Measurements from ENCODE around the gene DGKG.

The DGKG gene

DNA sequence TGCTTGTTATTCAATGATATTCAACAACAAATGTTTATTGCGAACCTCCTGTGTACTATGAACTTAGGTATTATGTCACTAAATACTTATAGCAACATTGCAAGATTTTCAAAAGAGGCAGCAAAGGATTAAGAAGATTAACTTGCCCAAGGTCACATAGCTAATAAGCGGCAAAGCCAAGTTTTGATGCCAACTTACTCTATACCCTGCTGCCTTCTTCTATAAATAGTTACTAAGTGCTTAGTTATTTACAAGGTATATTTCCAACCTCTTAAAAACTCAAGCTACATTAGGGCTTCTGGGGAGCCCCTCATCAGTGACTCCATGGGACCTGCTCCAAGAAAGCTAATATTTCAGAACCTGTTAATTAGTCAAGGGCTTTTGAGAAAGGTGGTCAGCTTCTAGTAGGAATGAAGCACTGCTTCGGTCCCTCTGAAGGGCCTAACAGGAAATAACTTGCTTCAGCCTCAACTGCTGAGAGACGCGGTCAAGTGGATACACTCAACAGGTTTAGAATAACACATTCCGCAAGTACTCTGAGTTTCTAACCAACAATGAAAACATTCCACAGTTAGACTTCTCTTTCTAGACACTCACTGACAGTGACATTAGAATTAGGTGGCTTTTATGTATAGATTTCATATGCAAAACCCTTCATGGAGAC lies 125.5 kb downstream of the DGKG start:
- DNase-seq = no peak

- no peak for DNase-seq
Measured at GRCh38 chr3:186235554-186235953, 126.5 kb downstream of the DGKG start.

GRCh38 chr3:186234152-186234551 lies 127.9 kb downstream of the DGKG start:
- DNase-seq = no peak

GRCh38 chr3:186226482-186226881 lies 135.6 kb downstream of the DGKG start:
- no peak for DNase-seq

GRCh38 chr3:186225603-186226002 lies 136.4 kb downstream of the DGKG start:
- no peak for DNase-seq

DNA sequence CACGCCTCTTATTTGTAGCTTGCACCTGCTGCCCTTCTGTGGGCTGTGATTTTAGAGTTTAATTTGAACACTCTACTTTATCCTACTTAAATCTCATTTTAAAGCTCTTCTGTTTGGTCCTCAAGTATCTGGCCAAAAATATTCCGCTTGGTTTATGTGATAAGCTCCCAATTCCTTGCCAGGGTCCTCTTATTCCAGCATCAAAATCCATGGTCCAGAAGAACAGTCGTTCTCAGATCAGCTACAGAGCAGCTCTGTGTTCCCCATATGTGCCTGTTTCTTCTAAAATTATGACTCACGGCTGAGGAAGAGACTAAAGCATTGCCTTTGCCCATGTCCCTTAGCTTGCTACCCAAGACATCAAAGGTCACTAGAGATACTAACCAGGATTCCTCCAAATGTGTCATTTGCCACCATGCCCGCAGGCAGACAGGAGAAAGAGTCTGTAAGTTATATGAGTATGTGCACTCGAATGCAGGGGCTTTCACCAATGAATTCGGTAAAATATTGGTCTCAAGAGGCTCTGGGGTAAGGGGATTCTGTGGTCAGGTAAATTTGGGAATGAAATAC lies 137.9 kb downstream of the DGKG start:
- DNase-seq = no peak

- no peak for DNase-seq
Measured at GRCh38 chr3:186223476-186223875, 138.6 kb downstream of the DGKG start.

- DNase-seq = no peak
Measured at GRCh38 chr3:186221760-186222378, 140.2 kb downstream of the DGKG start.

DNA sequence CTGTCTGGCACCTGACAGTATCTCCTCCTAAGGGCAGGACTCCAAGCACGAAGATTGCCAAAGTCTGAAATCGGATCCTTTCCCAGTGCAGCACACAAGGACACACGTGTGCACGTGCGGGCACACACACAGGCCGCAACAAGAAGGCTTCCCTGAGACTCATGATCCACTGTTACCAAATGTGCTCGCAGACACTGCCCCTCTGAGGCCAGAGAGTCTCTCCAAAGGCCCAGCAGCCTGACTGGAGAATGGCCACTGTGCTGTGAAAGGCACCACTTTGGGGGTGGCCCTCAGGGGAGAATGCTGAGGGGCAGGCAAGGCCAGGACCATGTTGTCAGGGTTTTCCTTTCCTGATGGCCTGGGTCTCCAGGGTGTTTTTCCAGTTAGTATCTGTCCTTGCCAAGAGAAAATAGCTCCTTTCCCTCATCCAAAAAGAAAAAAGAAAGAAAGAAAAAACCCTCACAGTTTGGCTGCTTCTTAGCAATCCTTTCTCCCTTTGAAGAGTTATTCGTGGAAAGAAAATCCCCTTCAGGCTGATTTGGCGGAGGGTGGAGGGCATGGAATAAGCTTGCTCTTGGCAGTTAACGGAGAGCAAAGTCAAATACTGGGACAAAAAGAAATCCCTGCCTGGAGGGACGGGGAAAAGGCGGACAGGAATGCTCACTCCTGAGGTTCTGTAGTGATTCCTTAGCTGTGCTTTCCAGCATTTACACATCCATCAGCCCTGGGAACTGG lies 141.0 kb downstream of the DGKG start:
- no peak for DNase-seq

DNA sequence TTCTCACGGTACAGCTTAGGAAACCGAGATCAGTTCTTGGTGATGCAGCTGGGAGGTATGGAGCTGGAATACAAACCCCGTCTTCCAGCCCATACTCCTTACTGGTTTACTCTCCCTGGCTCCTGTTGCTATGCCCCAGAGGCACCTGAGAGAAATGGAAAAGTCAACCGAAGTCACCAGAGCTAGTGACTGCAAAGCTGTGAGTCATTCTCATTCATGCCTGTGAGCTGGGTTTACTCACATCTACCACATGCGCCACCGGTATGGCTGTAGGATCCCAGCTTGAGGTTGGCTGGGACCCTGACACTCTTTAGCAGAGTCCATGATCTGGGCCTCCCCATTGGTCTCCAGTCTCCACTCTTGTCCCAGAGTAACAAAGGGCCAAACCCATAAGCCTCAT lies 141.7 kb downstream of the DGKG start:
- no peak for DNase-seq

DNA sequence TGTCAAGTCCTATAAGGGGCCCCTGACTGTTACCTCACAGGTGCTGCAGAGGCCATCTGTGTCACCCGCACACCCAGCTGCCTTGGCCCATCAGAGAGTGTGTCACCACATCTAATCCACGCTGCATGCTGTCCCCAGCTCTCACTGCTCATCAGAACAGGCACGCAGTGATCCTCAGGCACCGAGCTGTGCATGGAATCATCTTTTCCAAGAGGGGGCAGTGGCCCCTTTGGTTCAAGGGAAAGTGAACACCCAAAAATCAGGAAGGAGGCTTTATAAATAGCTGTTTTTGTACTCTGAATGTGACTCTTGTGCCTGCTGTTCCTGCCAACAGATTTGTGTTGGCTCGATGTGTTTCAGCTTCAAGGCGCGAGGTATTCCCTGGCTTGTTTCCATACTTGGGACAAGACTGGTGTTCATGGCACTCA lies 142.8 kb downstream of the DGKG start:
- no peak for DNase-seq

- no peak for DNase-seq
Measured at GRCh38 chr3:186218421-186218820, 143.6 kb downstream of the DGKG start.

DNA sequence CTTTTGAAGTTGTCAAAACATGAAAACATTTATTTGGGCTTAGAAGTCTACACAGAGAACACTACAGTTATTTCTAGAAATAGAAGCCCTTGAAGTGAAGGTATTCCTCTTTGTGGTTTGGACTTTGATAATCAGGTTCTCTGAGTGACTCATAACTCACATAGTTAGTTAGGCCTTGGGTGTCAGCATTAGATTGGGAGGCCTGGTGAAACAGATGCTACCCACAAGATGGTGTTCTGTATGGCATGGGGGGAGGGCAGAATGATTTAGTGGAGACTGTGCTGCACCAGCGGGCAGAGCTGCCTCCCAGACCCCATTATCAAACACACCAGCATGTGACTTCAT lies 144.2 kb downstream of the DGKG start:
- DNase-seq = no peak

DNA sequence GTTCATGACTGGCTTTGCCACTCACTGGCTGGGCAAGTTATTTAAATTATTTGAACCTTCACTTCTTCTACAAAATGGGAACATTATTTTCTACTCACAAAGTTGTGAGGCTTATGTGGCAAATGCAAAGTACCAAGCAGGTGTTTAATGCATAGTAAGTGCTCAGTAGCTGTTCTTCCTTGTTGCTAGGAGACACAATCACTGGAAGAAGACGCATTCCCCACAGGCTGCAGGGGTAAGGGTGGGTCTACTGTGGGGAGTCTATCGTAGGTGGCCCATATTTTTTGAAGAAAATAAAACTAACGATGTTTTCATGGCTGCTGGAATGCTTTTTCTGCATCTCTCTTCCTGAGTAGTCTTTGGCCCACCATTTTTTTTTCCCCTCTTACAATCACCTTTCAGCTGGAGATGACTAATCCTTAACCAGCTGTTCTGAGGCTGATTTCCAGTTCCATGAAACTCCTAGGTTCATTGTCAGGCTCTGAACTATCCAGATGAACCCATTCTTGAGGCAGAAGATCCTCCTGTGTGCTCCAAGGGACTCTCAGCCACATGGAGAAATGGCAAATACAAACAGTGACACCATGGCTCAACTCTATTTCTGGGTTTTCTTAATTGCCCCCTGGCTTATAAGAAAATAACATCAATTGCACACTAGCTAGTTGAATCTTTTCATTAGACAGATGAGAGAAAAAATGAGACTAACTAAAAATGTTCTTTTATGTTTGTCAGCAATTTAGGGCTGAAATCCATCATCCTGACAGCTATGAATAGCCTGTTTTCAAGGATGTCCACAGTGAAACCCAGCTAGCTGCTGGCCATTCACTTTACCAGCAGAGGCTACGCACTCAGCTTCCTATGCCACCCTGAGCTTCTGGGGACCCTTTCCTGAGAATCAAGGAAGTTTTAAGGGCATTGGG lies 144.9 kb downstream of the DGKG start:
- DNase-seq = no peak

- DNase-seq = no peak
Measured at GRCh38 chr3:186214670-186215069, 147.4 kb downstream of the DGKG start.

DNA sequence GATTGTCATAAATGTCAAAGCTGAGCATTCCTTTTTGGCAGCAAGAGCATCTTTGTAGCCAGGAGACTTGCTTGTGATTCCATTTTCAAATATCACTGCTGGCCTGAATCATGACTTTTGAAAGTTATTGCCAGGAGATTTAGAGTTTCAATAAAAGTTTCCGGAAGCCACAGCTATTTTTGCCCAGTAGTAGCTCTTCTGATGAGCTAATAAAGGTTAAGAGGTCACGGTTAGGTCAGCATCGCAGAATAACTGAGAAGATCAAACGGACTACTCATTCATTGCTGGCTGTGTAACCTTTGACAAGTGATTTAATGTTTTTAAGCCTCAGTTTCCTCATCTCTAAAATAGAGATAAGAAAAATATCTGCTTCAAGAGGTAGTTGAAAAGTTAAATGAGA lies 148.1 kb downstream of the DGKG start:
- no peak for DNase-seq

GRCh38 chr3:186212611-186213010 lies 149.4 kb downstream of the DGKG start:
- DNase-seq = no peak

GRCh38 chr3:186210852-186211500 lies 151.1 kb downstream of the DGKG start:
- DNase-seq = no peak

GRCh38 chr3:186209810-186210752 lies 152.0 kb downstream of the DGKG start:
- no peak for DNase-seq

GRCh38 chr3:186208296-186208989 lies 153.6 kb downstream of the DGKG start:
- DNase-seq = no peak

DNA sequence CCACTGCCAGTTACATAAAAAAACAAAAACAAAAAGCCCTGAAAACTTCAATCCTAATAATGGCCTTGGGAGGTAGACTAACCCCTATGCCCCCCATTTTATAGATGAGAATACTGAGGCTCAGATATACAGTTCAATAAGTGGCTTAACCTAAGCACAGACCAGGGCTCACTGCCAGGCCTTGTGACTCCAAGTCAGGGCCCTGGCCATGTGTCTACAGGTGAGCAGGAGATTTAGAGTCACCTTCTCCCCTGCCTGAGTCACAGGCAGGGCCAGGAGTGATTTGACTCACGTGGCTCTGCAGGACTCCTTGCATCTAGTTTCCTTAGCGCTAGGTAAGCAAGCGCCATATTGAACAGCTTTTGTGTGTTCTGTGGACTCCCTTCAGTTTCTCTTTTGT lies 154.5 kb downstream of the DGKG start:
- DNase-seq = no peak

Data from activated T-cell treated with anti-CD3 and anti-CD28 coated beads for 4 hours (primary cell).